HepG2 (cell line): ENCODE data around the gene EGLN1. TPM values are rescaled to one million over a fixed set of nuclear protein-coding genes. Genes with fewer than 3 reads are reported as not detected.

Experiments used
- ATAC-seq: fragments of 200-7000 bp; cut with Tn5 transposase; 3 replicates; pipeline ENCODE4 v1.9.1; 2020; ENCODE audit warnings: mild to moderate bottlenecking, moderate library complexity
- BruUV-seq: library from RNA; stranded (reverse); fragments of 400-500 nt; replicated peaks from 2 replicates; lab custom pipeline; 2021; lab: Mats Ljungman, UMichigan
- CTCF ChIA-PET: fragments of 300-600 bp; formaldehyde crosslinking; extraction: SDS; loops from one replicate; lab custom pipeline; 2021; ENCODE audit warnings: low total read pairs, inconsistent platforms, low intra/inter-chr PET ratio; lab: Yijun Ruan, JAX
- POLR2A ChIA-PET: fragments of 350-600 bp; sonication (Branson Sonifier 250); formaldehyde crosslinking; loops from one replicate; lab custom pipeline; 2020; ENCODE audit warnings: antibody characterized with exemption, inconsistent platforms; lab: Yijun Ruan, JAX
- DNase-seq: peaks from one replicate; pipeline ENCODE4 v3.0.0-alpha.2; 2015; ENCODE audit warnings: low spot score
- FAIRE-seq: peaks from 3 replicates; lab custom pipeline; 2011; peaks lifted over from hg19 to GRCh38; lab: Jason Lieb, UNC
- H2AFZ ChIP-seq: one replicate; pipeline ENCODE4 v1.6.1; 2011; ENCODE audit warnings: low read length, inconsistent platforms
- H3K27ac ChIP-seq: fragments of 300-600 bp; 3 replicates; pipeline ENCODE4 v1.8.0; 2011; ENCODE audit warnings: mixed run types, mild to moderate bottlenecking, mixed read lengths, low read length, inconsistent platforms; ENCODE audit not compliant: insufficient read depth; ENCODE audit errors: extremely low read length
- H3K27me3 ChIP-seq, 2 experiments: fragments of 200-600 bp in 1 of 2; 2 replicates in 1 of 2; 3 replicates in 1 of 2; pipeline versions ENCODE4 v1.6.0 to v1.8.0; 2011; ENCODE audit warnings: low read length in 2 of 2, mild to moderate bottlenecking in 2 of 2, moderate library complexity in 2 of 2, inconsistent platforms in 1 of 2; ENCODE audit not compliant: insufficient read depth in 2 of 2, control insufficient read depth in 1 of 2
- H3K36me3 ChIP-seq, 2 experiments: fragments of 200-600 bp in 1 of 2; replicated peaks in 1 of 2; 2 replicates in 1 of 2; 3 replicates in 1 of 2; pipeline versions ENCODE4 v1.5.1 to v1.8.0; 2011; ENCODE audit warnings: low read length in 2 of 2, inconsistent platforms in 1 of 2; ENCODE audit not compliant: insufficient read depth in 2 of 2, control insufficient read depth in 1 of 2
- H3K4me1 ChIP-seq: 2 replicates; pipeline ENCODE4 v1.5.1; 2012; ENCODE audit warnings: low read length, inconsistent platforms; ENCODE audit not compliant: insufficient read depth
- H3K4me2 ChIP-seq: 2 replicates; pipeline ENCODE4 v1.6.0; 2011; ENCODE audit warnings: low read depth, low read length, inconsistent platforms
- H3K4me3 ChIP-seq, 3 experiments: fragments of 200-600 bp in 1 of 3; sonication (generic), shearing (Covaris generic) in 1 of 3; replicated peaks in 1 of 3; 2 replicates each; pipeline ENCODE4 v1.5.1; 2011 to 2016; ENCODE audit warnings: low read length in 3 of 3, inconsistent platforms in 2 of 3, low read depth in 2 of 3, mild to moderate bottlenecking in 2 of 3, control low read depth in 1 of 3, mixed read lengths in 1 of 3; ENCODE audit not compliant: insufficient read depth in 1 of 3
- H3K79me2 ChIP-seq: one replicate; pipeline ENCODE4 v1.6.1; 2011; ENCODE audit warnings: low read length, inconsistent platforms; ENCODE audit not compliant: insufficient read depth
- H3K9ac ChIP-seq: 2 replicates; pipeline ENCODE4 v1.6.0; 2011; ENCODE audit warnings: mild to moderate bottlenecking, low read depth, low read length, inconsistent platforms; ENCODE audit not compliant: insufficient read depth
- H3K9me3 ChIP-seq: 2 replicates; pipeline ENCODE4 v1.5.1; 2012; ENCODE audit warnings: mild to moderate bottlenecking, low read length
- H4K20me1 ChIP-seq: 2 replicates; pipeline ENCODE4 v1.6.0; 2011; ENCODE audit warnings: inconsistent platforms, mild to moderate bottlenecking, low read length, moderate library complexity; ENCODE audit not compliant: insufficient read depth
- DPF2 ChIP-seq: sonication (generic); formaldehyde crosslinking; IDR thresholded peaks from 2 replicates; pipeline ENCODE4 v1.4.0; 2020; ENCODE audit warnings: mild to moderate bottlenecking, low read depth, missing genetic modification reagents, borderline replicate concordance
- HIVEP1 ChIP-seq: sonication (generic); formaldehyde crosslinking; IDR thresholded peaks from 2 replicates; pipeline ENCODE4 v1.4.0; 2020; ENCODE audit warnings: mild to moderate bottlenecking, missing genetic modification reagents
- NFE2L1 ChIP-seq: sonication (generic); formaldehyde crosslinking; IDR thresholded peaks from 2 replicates; pipeline ENCODE4 v1.4.0; 2020; ENCODE audit warnings: missing genetic modification reagents, mild to moderate bottlenecking, borderline replicate concordance
- PHB2 ChIP-seq: fragments of 450-650 bp; IDR thresholded peaks from 2 replicates; pipeline ENCODE4 v1.6.1; 2018; ENCODE audit not compliant: partially characterized antibody
- RFX3 ChIP-seq: IDR thresholded peaks from 2 replicates; pipeline ENCODE4 v1.6.1; 2016; ENCODE audit warnings: missing biosample characterization, missing genetic modification reagents
- RFXAP ChIP-seq: sonication (generic); formaldehyde crosslinking; IDR thresholded peaks from 2 replicates; pipeline ENCODE4 v1.4.0; 2020; ENCODE audit warnings: missing genetic modification reagents, borderline replicate concordance
- UBTF ChIP-seq: sonication (generic); formaldehyde crosslinking; IDR thresholded peaks from 2 replicates; pipeline ENCODE4 v1.4.0; 2020; ENCODE audit warnings: mild to moderate bottlenecking, missing genetic modification reagents
- ZFAT ChIP-seq: sonication (generic); formaldehyde crosslinking; conservative IDR thresholded peaks from 2 replicates; pipeline ENCODE4 v1.8.1; 2023; ENCODE audit warnings: missing genetic modification reagents, inconsistent platforms
- WGBS: methylation state at CpG from one replicate; pipeline ENCODE4 v1.1.6; 2017; ENCODE audit warnings: low lambda C conversion rate; 5-methylcytosine and 5-hydroxymethylcytosine counted together
- in situ Hi-C: cut with HindIII; loops from 2 replicates; pipeline ENCODE4 v1.10.0; 2017; ENCODE audit warnings: low pct_unique_long_range_greater_than_20kb; ENCODE audit not compliant: extremely low pct_ligation_motif_present
- intact Hi-C: fragments of 100-400 bp; cut with micrococcal nuclease; formaldehyde crosslinking; loops from one replicate; pipeline ENCODE4 v1.10.0; 2022; ENCODE audit not compliant: unreplicated experiment
- polyA plus RNA-seq, 8 experiments: library from polyadenylated mRNA; depleted of rRNA in 3 of 8; stranded (reverse) in 7 of 8; unstranded in 1 of 8; fragments of >200 nt; fragmentation: Illumina TruSeq in 4 of 8; extraction: Trizol in 4 of 8; gene quantifications; 2 replicates each; pipeline versions ENCODE4 v1.2.1 to v1.2.3, GENCODE V29; 2011 to 2016; ENCODE audit warnings: low read depth in 4 of 8, missing spikeins in 1 of 8, mixed read lengths in 1 of 8; ENCODE audit not compliant: insufficient read depth in 1 of 8
- total RNA-seq, 5 experiments: library from RNA; depleted of rRNA; stranded (reverse); fragments of >200 nt; fragmentation: Illumina TruSeq; extraction: Trizol; gene quantifications; 2 replicates each; pipeline ENCODE4 v1.2.3, GENCODE V29; 2016; ENCODE audit warnings: low read depth in 1 of 5
- TF ChIP-seq, protein P1 (sequence below): sonication (generic); formaldehyde crosslinking; IDR thresholded peaks from 2 replicates; pipeline ENCODE4 v1.5.0; 2020; ENCODE audit warnings: missing genetic modification reagents, mild to moderate bottlenecking, borderline replicate concordance
- TF ChIP-seq, protein P2 (sequence below): IDR thresholded peaks from 2 replicates; pipeline ENCODE4 v1.6.1; 2016; ENCODE audit warnings: low read depth, borderline replicate concordance

Gene EGLN1
- total and polyA plus RNA-seq, 2 of the 13 experiments (the other 11 are each of a cell fraction or from before 2014, with no cell fraction given) = 34.4 to 44.1 TPM

- Histone ChIP-seq H3K4me2 (no peak overlapping the region), H2AFZ (no peak overlapping the region), H3K27me3 (no peaks in the 10 kb centered on the region), H3K9me3 (no peaks in the 10 kb centered on the region), H4K20me1 (no peaks in the 10 kb centered on the region), H3K9ac (no peak overlapping the region), H3K4me1 (peaks cover 6% of the 10 kb centered on the region; the same call in 1 of the 2 replicates), H3K4me3 (no peak overlapping the region), H3K36me3 (peaks cover 10 to 39% of the 10 kb centered on the region in 2 experiments), H3K79me2 (no peaks in the 10 kb centered on the region), H3K27ac (no peak overlapping the region)
- CTCF ChIA-PET = no interaction called here
- BruUV-seq = TSS peak; percentile 31
- no peak for TF ChIP-seq ZFAT (CRISPR knock-in tag)
- no peak for TF ChIP-seq UBTF (CRISPR knock-in tag)
- no peak for TF ChIP-seq DPF2
- TF ChIP-seq RFXAP (CRISPR knock-in tag) = no peak
- TF ChIP-seq, protein P1, sequence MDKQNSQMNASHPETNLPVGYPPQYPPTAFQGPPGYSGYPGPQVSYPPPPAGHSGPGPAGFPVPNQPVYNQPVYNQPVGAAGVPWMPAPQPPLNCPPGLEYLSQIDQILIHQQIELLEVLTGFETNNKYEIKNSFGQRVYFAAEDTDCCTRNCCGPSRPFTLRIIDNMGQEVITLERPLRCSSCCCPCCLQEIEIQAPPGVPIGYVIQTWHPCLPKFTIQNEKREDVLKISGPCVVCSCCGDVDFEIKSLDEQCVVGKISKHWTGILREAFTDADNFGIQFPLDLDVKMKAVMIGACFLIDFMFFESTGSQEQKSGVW (CRISPR knock-in tag) = no peak
- no peak for TF ChIP-seq NFE2L1 (CRISPR knock-in tag)
- TF ChIP-seq, protein P2, sequence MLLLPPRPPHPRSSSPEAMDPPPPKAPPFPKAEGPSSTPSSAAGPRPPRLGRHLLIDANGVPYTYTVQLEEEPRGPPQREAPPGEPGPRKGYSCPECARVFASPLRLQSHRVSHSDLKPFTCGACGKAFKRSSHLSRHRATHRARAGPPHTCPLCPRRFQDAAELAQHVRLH (CRISPR knock-in tag) = no peak
- no peak for TF ChIP-seq PHB2
- no peak for TF ChIP-seq RFX3
- TF ChIP-seq HIVEP1 = no peak
- 80% methylated on average over 2 of the region's 2 CpGs for WGBS
- intact Hi-C loops = no loop called here
- DNase-seq (no peak), ATAC-seq (no peak), FAIRE-seq (no peak)
- POLR2A ChIA-PET = no interaction called here
- in situ Hi-C loops = no loop called here
Observed at GRCh38 chr1:231353086-231353485, 69.0 kb downstream of the EGLN1 start.
